Measurements from ENCODE around the gene LRRN3.

The LRRN3 gene

GRCh38 chr7:111172564-111173257, 81.8 kb downstream of the LRRN3 start:
- no peak for DNase-seq (ENCODE audit: low read depth)

DNA sequence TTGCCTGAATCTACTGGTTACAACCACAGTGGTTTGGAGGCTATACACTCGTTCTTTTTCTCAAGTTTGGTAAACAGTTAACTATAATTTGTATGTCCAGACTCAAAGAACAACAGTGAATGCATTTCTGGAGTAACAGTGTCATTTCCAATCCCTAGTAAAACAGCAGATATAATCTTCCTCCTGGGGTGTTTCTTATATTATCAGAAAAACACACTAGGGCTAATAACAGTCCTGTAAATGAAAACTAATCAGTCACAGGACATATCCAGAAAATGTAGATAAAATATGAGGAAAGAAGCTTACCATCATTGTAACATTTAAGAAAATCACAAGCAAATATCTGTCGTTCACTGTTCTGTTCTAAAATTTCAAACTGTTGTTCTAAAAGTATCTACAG, 82.6 kb downstream of the LRRN3 start:
- no peak for DNase-seq (ENCODE audit: low read depth)

DNA sequence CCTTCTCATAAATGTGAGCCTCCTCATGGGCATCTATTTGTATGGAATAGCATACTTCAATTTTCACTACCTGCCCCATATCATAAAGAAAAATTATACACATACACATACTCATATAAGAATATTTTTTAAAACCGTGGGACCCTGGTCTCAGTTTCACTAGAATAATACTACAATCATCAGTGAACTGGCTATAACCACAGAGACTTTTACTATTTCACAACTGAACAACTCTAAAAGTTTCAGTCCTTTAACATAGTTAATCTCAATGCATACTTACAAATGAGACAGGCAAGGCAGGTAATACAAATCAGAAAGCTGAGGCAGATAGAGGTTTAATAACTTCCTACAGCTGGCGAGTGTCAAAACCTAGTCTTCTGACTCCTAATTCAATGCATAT, 83.1 kb downstream of the LRRN3 start:
- no peak for DNase-seq (ENCODE audit: low read depth)

DNA sequence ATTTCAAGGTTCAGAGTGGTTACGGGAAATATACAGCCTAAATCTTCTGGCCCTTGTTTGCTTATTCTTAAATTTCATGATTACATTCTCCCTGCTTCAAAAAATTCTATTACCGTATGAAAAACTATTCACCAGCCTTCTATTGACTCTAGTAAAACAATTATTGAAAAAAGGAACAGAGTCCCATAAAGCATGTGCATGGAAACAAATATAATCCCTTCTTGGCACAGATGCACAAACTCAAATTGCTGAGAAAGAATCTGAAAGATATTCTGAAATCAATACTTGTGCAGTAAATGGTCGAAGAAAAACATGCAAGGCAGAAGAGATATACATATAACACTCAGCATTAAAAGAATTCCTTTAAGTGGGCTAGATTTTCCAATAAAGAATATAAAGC, 83.6 kb downstream of the LRRN3 start:
- DNase-seq (ENCODE audit: low read depth), result no peak

Data from stimulated activated CD8-positive, alpha-beta memory T cell treated with anti-CD3 and anti-CD28 coated beads, Interleukin-15, amount 100 ng/mL, for 1 hour (primary cell).